IMR-90 (cell line): ENCODE results near the gene TPSB2. TPM values are rescaled to one million over a fixed set of nuclear protein-coding genes. Genes with fewer than 3 reads are reported as not detected.

Experiments used
- ATAC-seq: fragments of 200-7000 bp; cut with Tn5 transposase; 2 replicates; pipeline ENCODE4 v1.9.1; 2020; ENCODE audit warnings: low read depth, mild to moderate bottlenecking, moderate library complexity
- BruUV-seq: library from RNA; stranded (reverse); fragments of 400-500 nt; replicated peaks from 2 replicates; lab custom pipeline; 2021; lab: Mats Ljungman, UMichigan
- CTCF ChIA-PET: fragments of 300-600 bp; formaldehyde crosslinking; extraction: SDS; loops from one replicate; lab custom pipeline; 2021; ENCODE audit warnings: antibody characterized with exemption; lab: Yijun Ruan, JAX
- POLR2A ChIA-PET: fragments of 300-600 bp; sonication (Branson Sonifier 250); formaldehyde crosslinking; loops from one replicate; lab custom pipeline; 2022; ENCODE audit warnings: antibody characterized with exemption; ENCODE audit not compliant: unreplicated experiment; lab: Charles Lee
- DNase-seq: peaks from one replicate; pipeline ENCODE4 v3.0.0; 2013
- H2AFZ ChIP-seq: replicated peaks from 2 replicates; pipeline ENCODE3; 2013; ENCODE audit warnings: low read length, mild to moderate bottlenecking; ENCODE audit not compliant: poor library complexity
- H2AK5ac ChIP-seq: 2 replicates; pipeline ENCODE4 v1.6.1; 2013; ENCODE audit warnings: low read depth, low read length, inconsistent platforms
- H2AK9ac ChIP-seq: replicated peaks from 2 replicates; pipeline ENCODE3; 2013; ENCODE audit warnings: mild to moderate bottlenecking, low read depth, low read length, moderate library complexity; ENCODE audit not compliant: poor library complexity
- H2BK120ac ChIP-seq: 2 replicates; pipeline ENCODE4 v1.6.1; 2013; ENCODE audit warnings: low read depth, low read length, inconsistent platforms
- H2BK15ac ChIP-seq: 3 replicates; pipeline ENCODE4 v1.6.1; 2013; ENCODE audit warnings: low read depth, low read length, inconsistent platforms
- H2BK20ac ChIP-seq: 2 replicates; pipeline ENCODE4 v1.6.1; 2013; ENCODE audit warnings: low read depth, mild to moderate bottlenecking, inconsistent platforms, low read length, moderate library complexity
- H2BK5ac ChIP-seq: 2 replicates; pipeline ENCODE4 v1.6.1; 2013; ENCODE audit warnings: mild to moderate bottlenecking, low read depth, low read length, inconsistent platforms; ENCODE audit not compliant: poor library complexity, severe bottlenecking
- H3K14ac ChIP-seq: replicated peaks from 2 replicates; pipeline ENCODE4 v1.6.1; 2013; ENCODE audit warnings: low read depth, low read length, inconsistent platforms
- H3K18ac ChIP-seq: 2 replicates; pipeline ENCODE4 v1.6.1; 2013; ENCODE audit warnings: low read depth, low read length, control low read depth
- H3K23ac ChIP-seq: 2 replicates; pipeline ENCODE4 v1.6.1; 2013; ENCODE audit warnings: low read depth, low read length, inconsistent platforms
- H3K27ac ChIP-seq: 2 replicates; pipeline ENCODE4 v1.5.1; 2013; ENCODE audit warnings: mild to moderate bottlenecking, control low read depth, low read length; ENCODE audit not compliant: insufficient read depth
- H3K27me3 ChIP-seq: 2 replicates; pipeline ENCODE4 v1.6.1; 2013; ENCODE audit warnings: low read length; ENCODE audit not compliant: control insufficient read depth, insufficient read depth
- H3K36me3 ChIP-seq: 2 replicates; pipeline ENCODE4 v1.6.1; 2013; ENCODE audit warnings: low read length, mixed read lengths; ENCODE audit not compliant: control insufficient read depth, insufficient read depth
- H3K4ac ChIP-seq: 2 replicates; pipeline ENCODE4 v1.6.1; 2013; ENCODE audit warnings: low read depth, low read length, inconsistent platforms
- H3K4me1 ChIP-seq: 2 replicates; pipeline ENCODE4 v1.6.1; 2013; ENCODE audit warnings: low read length, mixed read lengths; ENCODE audit not compliant: control insufficient read depth, insufficient read depth
- H3K4me2 ChIP-seq: 2 replicates; pipeline ENCODE4 v1.6.1; 2013; ENCODE audit warnings: low read depth, mild to moderate bottlenecking, control low read depth, low read length, moderate library complexity
- H3K4me3 ChIP-seq: 2 replicates; pipeline ENCODE4 v1.5.1; 2013; ENCODE audit warnings: low read depth, mild to moderate bottlenecking, control low read depth, low read length, moderate library complexity; ENCODE audit not compliant: insufficient read depth
- H3K56ac ChIP-seq: 2 replicates; pipeline ENCODE4 v1.6.1; 2013; ENCODE audit warnings: low read length, inconsistent platforms; ENCODE audit not compliant: insufficient read depth; ENCODE audit errors: extremely low read depth
- H3K79me1 ChIP-seq, 2 experiments: 2 replicates each; pipeline ENCODE4 v1.6.1; 2013; ENCODE audit warnings: low read length in 2 of 2, inconsistent platforms in 1 of 2, low read depth in 1 of 2
- H3K9ac ChIP-seq: 2 replicates; pipeline ENCODE4 v1.6.1; 2013; ENCODE audit warnings: low read depth, low read length, control low read depth
- H3K9me1 ChIP-seq: 2 replicates; pipeline ENCODE4 v1.6.1; 2013; ENCODE audit warnings: low read length, inconsistent platforms; ENCODE audit not compliant: insufficient read depth
- H3K9me3 ChIP-seq: 2 replicates; pipeline ENCODE4 v1.6.1; 2013; ENCODE audit warnings: low read length; ENCODE audit not compliant: control insufficient read depth, insufficient read depth
- H4K20me1 ChIP-seq: 2 replicates; pipeline ENCODE4 v1.6.1; 2013; ENCODE audit warnings: low read length, inconsistent platforms; ENCODE audit not compliant: insufficient read depth
- H4K5ac ChIP-seq: 2 replicates; pipeline ENCODE4 v1.6.1; 2013; ENCODE audit warnings: mild to moderate bottlenecking, low read depth, low read length, control low read depth
- H4K8ac ChIP-seq, 2 experiments: 2 replicates each; pipeline ENCODE4 v1.6.1; 2013; ENCODE audit warnings: low read depth in 2 of 2, low read length in 2 of 2, control low read depth in 1 of 2, inconsistent platforms in 1 of 2
- H4K91ac ChIP-seq: 2 replicates; pipeline ENCODE4 v1.6.1; 2013; ENCODE audit warnings: low read depth, low read length, inconsistent platforms; ENCODE audit not compliant: insufficient read depth
- BHLHE40 ChIP-seq: fragments of 150-350 bp; IDR thresholded peaks from 2 replicates; pipeline ENCODE4 v1.6.1; 2016; ENCODE audit warnings: mild to moderate bottlenecking, low read depth, low read length
- CEBPB ChIP-seq: IDR thresholded peaks from 2 replicates; pipeline ENCODE4 v1.6.1; 2012; ENCODE audit warnings: low read depth, low read length, improper control_type of control experiment
- CHD1 ChIP-seq: IDR thresholded peaks from 2 replicates; pipeline ENCODE4 v1.6.1; 2012; ENCODE audit warnings: low read depth, low read length, improper control_type of control experiment
- MXI1 ChIP-seq: IDR thresholded peaks from 2 replicates; pipeline ENCODE4 v1.6.1; 2012; ENCODE audit warnings: low read depth, mild to moderate bottlenecking, low read length, moderate library complexity, borderline replicate concordance
- NFE2L2 ChIP-seq: fragments of 150-350 bp; IDR thresholded peaks from 2 replicates; pipeline ENCODE4 v1.6.1; 2016; ENCODE audit warnings: low read depth, mild to moderate bottlenecking, low read length
- RCOR1 ChIP-seq: IDR thresholded peaks from 2 replicates; pipeline ENCODE4 v1.6.1; 2012; ENCODE audit warnings: mild to moderate bottlenecking, low read length, improper control_type of control experiment; ENCODE audit not compliant: insufficient replicate concordance
- WGBS, 2 experiments: methylation state at CpG; one replicate each; pipeline versions ENCODE4 v1.1.5 to v1.1.7; 2013; ENCODE audit warnings: missing lambda C conversion rate in 2 of 2; ENCODE audit not compliant: insufficient read length in 1 of 2; ENCODE audit errors: extremely low coverage in 2 of 2; 5-methylcytosine and 5-hydroxymethylcytosine counted together
- dilution Hi-C: fragments of 300-500 bp; cut with HindIII; formaldehyde crosslinking; loops from one replicate; pipeline ENCODE4 v1.14.3; 2018; ENCODE audit warnings: low sequenced_read_pairs; ENCODE audit not compliant: unreplicated experiment
- in situ Hi-C: fragments of 300-500 bp; cut with MboI; formaldehyde crosslinking; loops from 3 replicates; pipeline ENCODE4 v1.14.3; 2019; ENCODE audit warnings: low sequenced_read_pairs, inconsistent platforms, mixed read lengths
- intact Hi-C: fragments of 100-400 bp; cut with micrococcal nuclease; formaldehyde crosslinking; loops from 2 replicates; pipeline ENCODE4 v1.10.0; 2022
- polyA plus RNA-seq, 3 experiments: library from polyadenylated mRNA; depleted of rRNA; stranded (reverse); fragments of >200 nt; gene quantifications; 2 replicates each; pipeline ENCODE4 v1.2.3, GENCODE V29; 2012; ENCODE audit warnings: low replicate concordance in 1 of 3
- total RNA-seq: library from RNA; depleted of rRNA; stranded (reverse); fragments of >200 nt; gene quantifications from 2 replicates; pipeline ENCODE4 v1.2.3, GENCODE V29; 2012
- TF ChIP-seq, protein P1 (sequence below): fragments of 150-350 bp; IDR thresholded peaks from 2 replicates; pipeline ENCODE4 v1.6.1; 2016; ENCODE audit warnings: low read depth, mild to moderate bottlenecking, low read length, moderate library complexity, borderline replicate concordance

TPSB2 gene
- total and polyA plus RNA-seq, 2 of the 4 experiments (the other 2 are of a cell fraction): not detected

GRCh38 chr16:1217526-1217925, 12.5 kb downstream of the TPSB2 start (continued):
- TF ChIP-seq RCOR1: no peak

GRCh38 chr16:1216681-1217400, 13.1 kb downstream of the TPSB2 start:
- Histone ChIP-seq H3K27me3 (no peaks in the 10 kb centered on the region), H3K27ac (no peak overlapping the region), H3K23ac (no peak overlapping the region), H4K5ac (no peak overlapping the region), H4K91ac (no peak overlapping the region), H2AK5ac (no peak overlapping the region), H3K9me1 (no peaks in the 10 kb centered on the region), H3K56ac (no peak overlapping the region), H3K4me3 (no peak overlapping the region), H2BK5ac (no peak overlapping the region), H3K4me2 (no peak overlapping the region), H3K9me3 (no peaks in the 10 kb centered on the region), H2BK20ac (no peak overlapping the region), H3K9ac (no peak overlapping the region), H3K36me3 (peaks cover 4% of the 10 kb centered on the region; the same call in 1 of the 2 replicates), H3K79me1 (no peaks in the 10 kb centered on the region), H3K18ac (no peak overlapping the region), H3K4me1 (no peaks in the 10 kb centered on the region), H2AFZ (no peak overlapping the region), H3K14ac (no peak overlapping the region), H4K20me1 (no peaks in the 10 kb centered on the region), H2AK9ac (no peak overlapping the region), H2BK15ac (no peak overlapping the region), H3K4ac (no peak overlapping the region), H2BK120ac (no peak overlapping the region), H4K8ac (no peak overlapping the region)
- ChIA-PET CTCF (no interaction called here), POLR2A (no interaction called here)
- ATAC-seq (no peak), DNase-seq (no peak)
- intact Hi-C loops: no loop called here
- dilution Hi-C loops: no loop called here
- no peak for TF ChIP-seq NFE2L2
- TF ChIP-seq, protein P1, sequence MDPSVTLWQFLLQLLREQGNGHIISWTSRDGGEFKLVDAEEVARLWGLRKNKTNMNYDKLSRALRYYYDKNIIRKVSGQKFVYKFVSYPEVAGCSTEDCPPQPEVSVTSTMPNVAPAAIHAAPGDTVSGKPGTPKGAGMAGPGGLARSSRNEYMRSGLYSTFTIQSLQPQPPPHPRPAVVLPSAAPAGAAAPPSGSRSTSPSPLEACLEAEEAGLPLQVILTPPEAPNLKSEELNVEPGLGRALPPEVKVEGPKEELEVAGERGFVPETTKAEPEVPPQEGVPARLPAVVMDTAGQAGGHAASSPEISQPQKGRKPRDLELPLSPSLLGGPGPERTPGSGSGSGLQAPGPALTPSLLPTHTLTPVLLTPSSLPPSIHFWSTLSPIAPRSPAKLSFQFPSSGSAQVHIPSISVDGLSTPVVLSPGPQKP: no peak
- no peak for TF ChIP-seq MXI1
- TF ChIP-seq CEBPB: no peak
- TF ChIP-seq BHLHE40: no peak
- TF ChIP-seq CHD1: no peak
- in situ Hi-C loops: loop anchor here (25.0 kb wide), 1 partner anchor 405 kb away; the partner anchor contains the start of gene GNG13
- WGBS, 2 experiments: 87% methylated on average over 23 of the region's 32 CpGs; no CpG with 5 or more reads in 1 of the 2 experiments
- BruUV-seq: no TSS peak
